ENCODE data around the gene MMP15. TPM values are rescaled to one million over a fixed set of nuclear protein-coding genes. Genes with fewer than 3 reads are reported as not detected.

Gene MMP15
- total and polyA plus RNA-seq, 2 of the 13 experiments (the other 11 are each of a cell fraction or from before 2014, with no cell fraction given) = 35.2 to 44.9 TPM

- H3K27ac ChIP-seq (ENCODE audit: extremely low read length, insufficient read depth, low read length) = no peak overlapping the region
- ATAC-seq (no peak), DNase-seq (ENCODE audit: low spot score) (no peak), FAIRE-seq (no peak)
- no peaks in the 10 kb centered on the region for H3K36me3 ChIP-seq (replicated peaks in 1 of 2; ENCODE audit: control insufficient read depth in 1 of 2, insufficient read depth in 2 of 2, low read length in 2 of 2)
- intact Hi-C loops (cut with micrococcal nuclease; ENCODE audit: unreplicated experiment) (no loop called here), in situ Hi-C loops (cut with HindIII; ENCODE audit: extremely low pct_ligation_motif_present, low pct_unique_long_range_greater_than_20kb) (no loop called here)
- ChIA-PET POLR2A (no interaction called here), CTCF (ENCODE audit: low intra/inter-chr PET ratio, low total read pairs) (no interaction called here)
- no TSS peak for BruUV-seq (replicated peaks)
- H3K4me1 ChIP-seq (ENCODE audit: insufficient read depth, low read length) = peaks cover 21% of the 10 kb centered on the region
- WGBS (ENCODE audit: low lambda C conversion rate) = 67% methylated on average over 2 of the region's 2 CpGs
- no peak overlapping the region for H3K4me3 ChIP-seq (replicated peaks in 1 of 3; ENCODE audit: insufficient read depth in 1 of 3, low read depth in 2 of 3, low read length in 3 of 3)
- H3K4me2 ChIP-seq (ENCODE audit: low read depth, low read length) = no peak overlapping the region
- no peaks in the 10 kb centered on the region for H4K20me1 ChIP-seq (ENCODE audit: insufficient read depth, low read length)
- H3K9ac ChIP-seq (ENCODE audit: insufficient read depth, low read depth, low read length) = no peak overlapping the region
- no peaks in the 10 kb centered on the region for H3K79me2 ChIP-seq (ENCODE audit: insufficient read depth, low read length)
- H3K27me3 ChIP-seq (ENCODE audit: control insufficient read depth in 1 of 2, insufficient read depth in 2 of 2, low read length in 2 of 2) = peaks cover 3 to 13% of the 10 kb centered on the region in 2 experiments; a peak in 2 of 5 replicates
- TF ChIP-seq ZNF557 (CRISPR knock-in tag; IDR thresholded peaks at IDR 0.05) (no peak), HNRNPK (IDR thresholded peaks at IDR 0.05; ENCODE audit: low read depth, low read length, poor library complexity, severe bottlenecking) (peak; percentile 79), HNRNPH1 (optimal IDR thresholded peaks at IDR 0.05; ENCODE audit: low read depth, low read length) (no peak)
- H2AFZ ChIP-seq (ENCODE audit: low read length) = no peak overlapping the region
- no peaks in the 10 kb centered on the region for H3K9me3 ChIP-seq (ENCODE audit: low read length)
These were observed 25.7 kb downstream of the MMP15 start for GRCh38 chr16:58051296-58051695.

- Histone ChIP-seq H3K9me3 (ENCODE audit: low read length) (no peaks in the 10 kb centered on the region), H3K79me2 (ENCODE audit: insufficient read depth, low read length) (no peaks in the 10 kb centered on the region), H3K27ac (ENCODE audit: extremely low read length, insufficient read depth, low read length) (no peak overlapping the region), H3K27me3 (ENCODE audit: control insufficient read depth in 1 of 2, insufficient read depth in 2 of 2, low read length in 2 of 2) (peaks cover 3 to 18% of the 10 kb centered on the region in 2 experiments; a peak in 3 of 5 replicates), H3K4me3 (replicated peaks in 1 of 3; ENCODE audit: insufficient read depth in 1 of 3, low read depth in 2 of 3, low read length in 3 of 3) (no peak overlapping the region), H3K9ac (ENCODE audit: insufficient read depth, low read depth, low read length) (no peak overlapping the region), H3K36me3 (replicated peaks in 1 of 2; ENCODE audit: control insufficient read depth in 1 of 2, insufficient read depth in 2 of 2, low read length in 2 of 2) (no peaks in the 10 kb centered on the region), H3K4me1 (ENCODE audit: insufficient read depth, low read length) (peaks cover 19% of the 10 kb centered on the region), H3K4me2 (ENCODE audit: low read depth, low read length) (no peak overlapping the region; the same call in 1 of the 2 replicates), H4K20me1 (ENCODE audit: insufficient read depth, low read length) (no peaks in the 10 kb centered on the region), H2AFZ (ENCODE audit: low read length) (no peak overlapping the region)
- DNase-seq (ENCODE audit: low spot score) = no peak
- ChIA-PET POLR2A (no interaction called here), CTCF (ENCODE audit: low intra/inter-chr PET ratio, low total read pairs) (no interaction called here)
- no TSS peak for BruUV-seq (replicated peaks)
- in situ Hi-C loops (cut with HindIII; ENCODE audit: extremely low pct_ligation_motif_present, low pct_unique_long_range_greater_than_20kb) (no loop called here), intact Hi-C loops (cut with micrococcal nuclease; ENCODE audit: unreplicated experiment) (no loop called here)
- peak; percentile 8; the same call in 1 of the 3 replicates for ATAC-seq
- FAIRE-seq = no peak
- WGBS (ENCODE audit: low lambda C conversion rate) = 33% methylated on average over 9 of the region's 10 CpGs
- TF ChIP-seq FOXA3 (CRISPR knock-in tag; IDR thresholded peaks at IDR 0.05) = no peak
- no peak for TF ChIP-seq ZNF577 (CRISPR knock-in tag; IDR thresholded peaks at IDR 0.05; ENCODE audit: borderline replicate concordance, low read depth)
- TF ChIP-seq FOXO4 (CRISPR knock-in tag; conservative IDR thresholded peaks at IDR 0.05) = no peak
- TF ChIP-seq IKZF4 (CRISPR knock-in tag; IDR thresholded peaks at IDR 0.05; ENCODE audit: borderline replicate concordance, low read depth, not compliant biosample characterization) = no peak
- TF ChIP-seq ZNF563 (CRISPR knock-in tag; IDR thresholded peaks at IDR 0.05) = no peak
- TF ChIP-seq ZNF691 (CRISPR knock-in tag; IDR thresholded peaks at IDR 0.05; ENCODE audit: borderline replicate concordance, low read depth) = no peak
- no peak for TF ChIP-seq ZNF567 (CRISPR knock-in tag; IDR thresholded peaks at IDR 0.05; ENCODE audit: borderline replicate concordance)
- no peak for TF ChIP-seq THAP8 (CRISPR knock-in tag; IDR thresholded peaks at IDR 0.05; ENCODE audit: borderline replicate concordance)
- peak; percentile 95 for TF ChIP-seq ZNF329 (CRISPR knock-in tag; IDR thresholded peaks at IDR 0.05; ENCODE audit: low read depth)
- no peak for TF ChIP-seq TFAP4 (IDR thresholded peaks at IDR 0.05; ENCODE audit: borderline replicate concordance, low read depth)
These were observed 26.5 kb downstream of the MMP15 start for GRCh38 chr16:58051821-58052603.

Measured in HepG2 (cell line).